AG04449 (cell line): Measurements from ENCODE around the gene CAPZB.

Experiments used
- CTCF ChIA-PET: fragments of 350-600 bp; formaldehyde crosslinking; extraction: SDS; loops from one replicate; lab custom pipeline; 2021; ENCODE audit warnings: antibody characterized with exemption; lab: Yijun Ruan, JAX
- POLR2A ChIA-PET: fragments of 400-600, 350-600 bp; formaldehyde crosslinking; extraction: SDS; loops from one replicate; lab custom pipeline; 2020; ENCODE audit warnings: antibody characterized with exemption, inconsistent platforms; lab: Yijun Ruan, JAX
- DNase-seq: peaks from one replicate; pipeline ENCODE4 v3.0.0-alpha.2; 2010; ENCODE audit warnings: low read depth, low spot score
- H3K4me3 ChIP-seq: 2 replicates; pipeline ENCODE4 v1.5.1; 2011; ENCODE audit warnings: low read depth, mild to moderate bottlenecking, control low read depth, low read length
- TF ChIP-seq, protein P1 (sequence below): IDR thresholded peaks from one replicate; pipeline ENCODE4 v1.5.1; 2011; ENCODE audit warnings: mild to moderate bottlenecking, moderate library complexity, low read length, control low read depth, inconsistent platforms; ENCODE audit not compliant: insufficient read depth; ENCODE audit errors: missing control alignments

Gene CAPZB

GRCh38 chr1:19365721-19366120, 119.6 kb downstream of the CAPZB start:
- ChIA-PET CTCF (interaction anchor here (1.0 to 2.3 kb wide), 2 partner anchors 24 to 296 kb away, joined by 3 to 7 read pairs; no protein-coding TSS in a partner anchor), POLR2A (interaction anchor here (0.6 kb wide), 1 partner anchor 194 kb away, joined by 3 read pairs; no protein-coding TSS in a partner anchor)
- DNase-seq: no peak
- no peak overlapping the region for H3K4me3 ChIP-seq
- TF ChIP-seq, protein P1, sequence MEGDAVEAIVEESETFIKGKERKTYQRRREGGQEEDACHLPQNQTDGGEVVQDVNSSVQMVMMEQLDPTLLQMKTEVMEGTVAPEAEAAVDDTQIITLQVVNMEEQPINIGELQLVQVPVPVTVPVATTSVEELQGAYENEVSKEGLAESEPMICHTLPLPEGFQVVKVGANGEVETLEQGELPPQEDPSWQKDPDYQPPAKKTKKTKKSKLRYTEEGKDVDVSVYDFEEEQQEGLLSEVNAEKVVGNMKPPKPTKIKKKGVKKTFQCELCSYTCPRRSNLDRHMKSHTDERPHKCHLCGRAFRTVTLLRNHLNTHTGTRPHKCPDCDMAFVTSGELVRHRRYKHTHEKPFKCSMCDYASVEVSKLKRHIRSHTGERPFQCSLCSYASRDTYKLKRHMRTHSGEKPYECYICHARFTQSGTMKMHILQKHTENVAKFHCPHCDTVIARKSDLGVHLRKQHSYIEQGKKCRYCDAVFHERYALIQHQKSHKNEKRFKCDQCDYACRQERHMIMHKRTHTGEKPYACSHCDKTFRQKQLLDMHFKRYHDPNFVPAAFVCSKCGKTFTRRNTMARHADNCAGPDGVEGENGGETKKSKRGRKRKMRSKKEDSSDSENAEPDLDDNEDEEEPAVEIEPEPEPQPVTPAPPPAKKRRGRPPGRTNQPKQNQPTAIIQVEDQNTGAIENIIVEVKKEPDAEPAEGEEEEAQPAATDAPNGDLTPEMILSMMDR: no peak

- no peak for DNase-seq
- H3K4me3 ChIP-seq: no peak overlapping the region
- ChIA-PET POLR2A (no interaction called here), CTCF (interaction anchor here (0.9 to 3.8 kb wide), 10 partner anchors 10 to 298 kb away, joined by 3 to 22 read pairs (median 6); no protein-coding TSS in a partner anchor)
- TF ChIP-seq, protein P1: no peak
These were observed 121.7 kb downstream of the CAPZB start for GRCh38 chr1:19363536-19364152.

DNA sequence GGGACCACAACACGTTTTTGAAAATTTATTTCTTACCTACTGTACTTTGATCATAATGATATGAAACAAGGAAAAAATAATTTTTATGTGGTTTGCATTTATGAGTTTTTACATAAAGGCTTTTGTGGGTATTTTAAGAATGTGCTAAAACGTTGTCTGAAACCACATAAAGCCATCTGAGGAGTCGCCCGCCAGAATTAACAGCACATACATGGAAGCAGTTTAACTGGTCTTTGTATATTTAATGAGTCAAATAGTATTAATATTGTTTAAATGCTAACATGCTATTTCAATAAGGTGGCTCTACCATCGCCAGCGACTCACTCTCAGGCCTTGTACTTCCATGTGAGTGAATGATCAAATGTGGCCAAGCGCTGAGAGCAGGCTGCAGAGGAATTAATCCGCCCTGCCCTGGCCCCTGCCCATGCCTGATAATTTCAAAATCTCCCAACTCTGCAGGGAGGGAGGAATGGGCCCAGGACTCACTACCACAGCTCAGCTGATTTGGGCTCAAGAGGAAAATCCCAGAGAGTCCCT, 123.7 kb downstream of the CAPZB start:
- CTCF ChIA-PET: interaction anchor here (1.0 to 3.8 kb wide), 5 partner anchors 8 to 292 kb away, joined by 4 to 22 read pairs (median 8); no protein-coding TSS in a partner anchor
- no peak overlapping the region for H3K4me3 ChIP-seq
- TF ChIP-seq, protein P1: no peak
- POLR2A ChIA-PET: no interaction called here
- no peak for DNase-seq

DNA sequence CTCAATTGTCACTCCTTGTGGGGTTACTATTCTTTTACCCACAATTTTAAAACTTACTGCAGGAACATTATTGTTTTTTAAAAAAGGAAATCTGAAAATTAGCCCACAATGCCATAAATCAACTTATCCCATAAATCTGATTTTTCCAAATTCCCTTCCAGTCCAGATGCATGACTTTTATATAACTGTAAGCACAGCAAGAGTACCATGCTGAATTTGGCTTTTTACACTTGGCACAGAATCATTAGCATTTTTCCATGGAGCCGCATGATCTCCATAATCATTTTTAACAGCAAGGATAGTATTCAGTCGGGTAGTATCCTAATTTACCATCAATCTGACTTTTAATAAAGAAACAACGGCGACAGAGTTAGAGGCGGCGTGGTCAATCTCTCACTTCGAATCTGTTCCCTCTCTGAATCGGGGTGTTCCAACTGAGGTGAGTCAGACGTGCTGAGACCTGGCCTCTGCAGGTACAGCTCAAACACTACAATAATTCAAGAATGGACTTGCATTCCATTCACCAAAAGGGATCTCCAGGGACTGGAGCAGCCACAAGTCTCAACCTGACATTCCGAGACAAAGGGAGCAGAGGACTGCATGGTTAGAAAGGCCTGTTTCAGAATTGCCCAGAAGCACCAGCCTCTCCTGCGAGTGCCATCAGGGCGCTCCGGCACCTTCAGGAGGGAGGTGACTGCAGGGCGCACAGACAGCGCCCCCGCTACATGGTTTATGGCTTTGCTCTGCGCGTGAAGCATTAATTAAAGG, 124.3 kb downstream of the CAPZB start:
- POLR2A ChIA-PET: no interaction called here
- CTCF ChIA-PET: interaction anchor here (1.1 to 2.3 kb wide), 3 partner anchors 16 to 292 kb away, joined by 4 to 12 read pairs (median 6); no protein-coding TSS in a partner anchor
- H3K4me3 ChIP-seq: no peak overlapping the region
- DNase-seq: no peak
- TF ChIP-seq, protein P1: no peak

GRCh38 chr1:19360432-19360831, 124.9 kb downstream of the CAPZB start:
- ChIA-PET POLR2A (no interaction called here), CTCF (interaction anchor here (1.1 to 2.3 kb wide), 3 partner anchors 11 to 18 kb away, joined by 4 to 6 read pairs (median 6); no protein-coding TSS in a partner anchor)
- TF ChIP-seq, protein P1: no peak
- H3K4me3 ChIP-seq: no peak overlapping the region
- no peak for DNase-seq
